B cell (primary cell): ENCODE measurements around the gene FOXN3. TPM values are rescaled to one million over a fixed set of nuclear protein-coding genes. Genes with fewer than 3 reads are reported as not detected.

Source experiments
- ATAC-seq: fragments of 200-7000 bp; cut with Tn5 transposase; one replicate; pipeline ENCODE4 v1.10.0; 2021; ENCODE audit warnings: low read depth, mild to moderate bottlenecking, moderate number of reproducible peaks, moderate library complexity
- CTCF ChIA-PET: fragments of 350-600 bp; sonication (Branson Sonifier 250); formaldehyde crosslinking; loops from one replicate; lab custom pipeline; 2021; ENCODE audit warnings: antibody characterized with exemption, inconsistent platforms; lab: Charles Lee
- POLR2A ChIA-PET: fragments of 350-600 bp; sonication (Branson Sonifier 250); formaldehyde crosslinking; loops from one replicate; lab custom pipeline; 2021; ENCODE audit warnings: antibody characterized with exemption; lab: Charles Lee
- DNase-seq: peaks from one replicate; pipeline ENCODE4 v3.0.0; 2013
- H2AFZ ChIP-seq: 2 replicates; pipeline ENCODE4 v1.6.1; 2012; ENCODE audit warnings: mild to moderate bottlenecking, low read depth, low read length; ENCODE audit not compliant: insufficient read depth, poor library complexity, severe bottlenecking
- H3K27ac ChIP-seq, 2 donors: 1 replicate in 1 of 2; 2 replicates in 1 of 2; pipeline ENCODE4 v1.5.1; 2012 to 2013; ENCODE audit warnings: low read length in 2 of 2, mild to moderate bottlenecking in 2 of 2, moderate library complexity in 1 of 2
- H3K27me3 ChIP-seq, 4 experiments: fragments of 200-600 bp in 1 of 4; sonication (generic) in 1 of 4; replicated peaks in 1 of 4; 1 replicate in 2 of 4; 2 replicates in 2 of 4; pipeline versions ENCODE4 v1.6.1 to v1.7.0; 2013 to 2016; ENCODE audit warnings: low read length in 3 of 4, mild to moderate bottlenecking in 2 of 4, mixed read lengths in 1 of 4, moderate library complexity in 1 of 4; ENCODE audit not compliant: insufficient read depth in 4 of 4, control insufficient read depth in 3 of 4; ENCODE audit errors: control extremely low read depth in 1 of 4
- H3K36me3 ChIP-seq, 2 experiments: replicated peaks in 1 of 2; 1 replicate in 1 of 2; 2 replicates in 1 of 2; pipeline versions ENCODE4 v1.6.1 to v1.7.1; 2013; ENCODE audit warnings: low read length in 1 of 2; ENCODE audit not compliant: insufficient read depth in 2 of 2, control insufficient read depth in 1 of 2; ENCODE audit errors: control extremely low read depth in 1 of 2, extremely low read depth in 1 of 2
- H3K4me1 ChIP-seq, 2 donors: fragments of 200-600 bp in 1 of 2; sonication (generic) in 1 of 2; 1 replicate in 1 of 2; 2 replicates in 1 of 2; pipeline versions ENCODE4 v1.5.1 to v1.6.1; 2013 to 2017; ENCODE audit warnings: low read length in 2 of 2; ENCODE audit not compliant: control insufficient read depth in 2 of 2, insufficient read depth in 2 of 2
- H3K4me2 ChIP-seq: replicated peaks from 2 replicates; pipeline ENCODE3; 2012; ENCODE audit warnings: mild to moderate bottlenecking, low read depth, low read length; ENCODE audit not compliant: poor library complexity, severe bottlenecking
- H3K4me3 ChIP-seq, 5 experiments: fragments of 200-600 bp in 1 of 5; sonication (generic) in 1 of 5; 1 replicate in 3 of 5; 2 replicates in 2 of 5; pipeline versions ENCODE4 v1.5.1 to v1.7.0; 2011 to 2016; ENCODE audit warnings: low read length in 4 of 5, mild to moderate bottlenecking in 4 of 5, low read depth in 2 of 5, control low read depth in 1 of 5, moderate library complexity in 1 of 5; ENCODE audit not compliant: insufficient read depth in 1 of 5; ENCODE audit errors: control extremely low read depth in 1 of 5, extremely low read depth in 1 of 5
- H3K79me2 ChIP-seq: fragments of 200-600 bp; sonication (generic); one replicate; pipeline ENCODE4 v1.6.0; 2016; ENCODE audit warnings: low read length; ENCODE audit not compliant: control insufficient read depth, insufficient read depth
- H3K9ac ChIP-seq: fragments of 200-600 bp; sonication (generic); 2 replicates; pipeline ENCODE4 v1.6.1; 2017; ENCODE audit warnings: mild to moderate bottlenecking, low read length, moderate library complexity
- H3K9me3 ChIP-seq, 3 donors: one replicate each; pipeline versions ENCODE4 v1.6.1 to v1.7.1; 2013; ENCODE audit warnings: low read length in 2 of 3; ENCODE audit not compliant: control insufficient read depth in 2 of 3, insufficient read depth in 1 of 3; ENCODE audit errors: control extremely low read depth in 1 of 3
- H4K20me1 ChIP-seq: 2 replicates; pipeline ENCODE4 v1.6.0; 2012; ENCODE audit warnings: mild to moderate bottlenecking, low read length; ENCODE audit not compliant: insufficient read depth, control insufficient read depth, poor library complexity, severe bottlenecking
- H3K27ac Mint-ChIP-seq: one replicate; pipeline ENCODE4 v1.8.0; 2021; ENCODE audit warnings: mixed read lengths
- H3K27me3 Mint-ChIP-seq: one replicate; pipeline ENCODE4 v1.8.0; 2021; ENCODE audit warnings: mixed read lengths
- H3K4me1 Mint-ChIP-seq: one replicate; pipeline ENCODE4 v1.8.0; 2021; ENCODE audit warnings: mixed read lengths
- H3K4me3 Mint-ChIP-seq: one replicate; pipeline ENCODE4 v1.8.0; 2021; ENCODE audit warnings: mixed read lengths
- H3K9me3 Mint-ChIP-seq: one replicate; pipeline ENCODE4 v1.8.0; 2022; ENCODE audit warnings: mixed read lengths; ENCODE audit not compliant: insufficient read depth
- CTCF ChIP-seq: fragments of 200-600 bp; IDR thresholded peaks from one replicate; pipeline ENCODE4 v1.8.0; 2022; ENCODE audit warnings: antibody characterized with exemption, mild to moderate bottlenecking
- EZH2 ChIP-seq: IDR thresholded peaks from 2 replicates; pipeline ENCODE4 v1.6.1; 2012; ENCODE audit warnings: borderline replicate concordance, low read depth, mild to moderate bottlenecking, moderate library complexity, low read length; ENCODE audit not compliant: insufficient read depth, poor library complexity, severe bottlenecking
- WGBS: methylation state at CpG from one replicate; pipeline ENCODE4 v1.1.5; 2013; ENCODE audit warnings: missing lambda C conversion rate; ENCODE audit not compliant: insufficient coverage; 5-methylcytosine and 5-hydroxymethylcytosine counted together
- intact Hi-C: fragments of 100-400 bp; cut with micrococcal nuclease; formaldehyde crosslinking; loops from one replicate; pipeline ENCODE4 v1.10.0; 2022
- polyA plus RNA-seq: library from polyadenylated mRNA; depleted of rRNA; stranded (reverse); fragments of >200 nt; gene quantifications from 2 replicates; pipeline ENCODE4 v1.2.3, GENCODE V29; 2012
- total RNA-seq, 2 donors: library from RNA; stranded (reverse); fragments of 120-200 nt in 1 of 2; gene quantifications; 1 replicate in 1 of 2; 2 replicates in 1 of 2; pipeline versions ENCODE4 v1.2.3 to v1.2.4, GENCODE V29; 2013 to 2022

The FOXN3 gene
- total and polyA plus RNA-seq, 2 donors (not counting 1 experiment from before 2014, with no cell fraction given): 80.6 to 98.2 TPM

DNA sequence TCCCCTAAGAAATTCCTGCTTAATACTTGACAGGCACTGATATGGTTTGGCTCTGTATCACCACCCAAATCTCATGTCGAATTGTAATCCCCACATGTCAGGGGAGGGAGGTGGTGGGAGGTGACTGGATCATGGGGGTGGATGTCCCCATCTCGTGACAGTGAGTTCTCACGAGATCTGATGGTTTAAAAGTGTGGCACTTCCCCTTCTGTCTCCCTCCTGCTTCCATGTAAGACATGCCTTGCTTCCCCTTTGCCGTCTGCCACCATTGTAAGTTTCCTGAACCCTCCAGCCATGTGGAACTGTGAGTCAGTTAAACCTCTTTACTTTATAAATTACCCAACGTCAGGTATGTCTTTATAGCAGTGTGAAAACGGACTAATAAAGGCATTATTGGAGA lies 198.0 kb downstream of the FOXN3 start:
- no peak for TF ChIP-seq EZH2
- no peak for TF ChIP-seq CTCF
- Mint-ChIP-seq H3K9me3 (no peaks in the 10 kb centered on the region), H3K27me3 (no peaks in the 10 kb centered on the region), H3K27ac (no peak overlapping the region), H3K4me1 (peaks cover 21% of the 10 kb centered on the region), H3K4me3 (no peak overlapping the region)
- no peak for ATAC-seq
- H3K27ac ChIP-seq: no peak overlapping the region
- peaks cover 64% of the 10 kb centered on the region for H3K79me2 ChIP-seq
- CTCF ChIA-PET: no interaction called here
- no peak overlapping the region for H2AFZ ChIP-seq
- POLR2A ChIA-PET: no interaction called here
- H3K9me3 ChIP-seq: no peaks in the 10 kb centered on the region
- peaks cover 20% of the 10 kb centered on the region for H4K20me1 ChIP-seq
- 100% methylated on average over 2 of the region's 6 CpGs for whole genome bisulfite sequencing
- peaks cover 3 to 9% of the 10 kb centered on the region in 2 donors for H3K4me1 ChIP-seq
- intact Hi-C loops: no loop called here
- peaks cover 0 to 24% of the 10 kb centered on the region in 2 experiments for H3K36me3 ChIP-seq
- H3K9ac ChIP-seq: no peak overlapping the region
- no peak for DNase-seq
- no peak overlapping the region for H3K4me2 ChIP-seq
- H3K4me3 ChIP-seq: no peak overlapping the region
- no peaks in the 10 kb centered on the region for H3K27me3 ChIP-seq

DNA sequence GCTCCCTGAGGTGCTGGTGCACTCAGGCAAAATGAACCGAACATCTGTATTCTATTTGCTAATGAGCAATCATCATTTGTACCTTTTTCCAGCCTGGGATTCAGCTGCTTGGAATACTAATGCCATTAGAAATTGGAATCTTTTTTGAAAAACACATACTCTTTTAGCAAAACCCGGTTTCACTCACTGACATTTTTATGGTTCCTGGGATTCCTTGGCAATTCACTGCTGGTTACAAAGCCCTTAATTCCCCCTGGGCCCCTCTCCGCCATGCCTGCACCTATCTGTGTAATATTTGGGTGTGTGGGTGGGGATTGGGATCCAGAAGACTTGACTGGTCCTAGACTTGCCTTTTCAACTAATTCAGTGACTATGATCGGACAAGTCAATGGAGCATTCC lies 199.1 kb downstream of the FOXN3 start:
- ATAC-seq: no peak
- no peaks in the 10 kb centered on the region for H3K9me3 ChIP-seq

More for the DNA sequence above, 199.1 kb downstream of the FOXN3 start:
- Histone ChIP-seq H3K36me3 (peaks cover 0 to 20% of the 10 kb centered on the region in 2 experiments), H3K79me2 (peaks cover 57% of the 10 kb centered on the region), H3K4me1 (peaks cover 3 to 9% of the 10 kb centered on the region in 2 donors), H3K27ac (no peak overlapping the region), H2AFZ (no peak overlapping the region), H3K4me3 (no peak overlapping the region), H4K20me1 (peaks cover 12% of the 10 kb centered on the region), H3K4me2 (no peak overlapping the region), H3K27me3 (no peaks in the 10 kb centered on the region), H3K9ac (no peak overlapping the region)
- intact Hi-C loops: no loop called here
- no peaks in the 10 kb centered on the region for H3K9me3 Mint-ChIP-seq
- no peak for DNase-seq
- TF ChIP-seq CTCF (no peak), EZH2 (no peak)
- 100% methylated on average over 2 of the region's 4 CpGs for WGBS
- ChIA-PET CTCF (interaction anchor here (1.2 kb wide), 1 partner anchor 40 kb away, joined by 5 read pairs; no protein-coding TSS in a partner anchor), POLR2A (no interaction called here)
- H3K4me1 Mint-ChIP-seq: peaks cover 21% of the 10 kb centered on the region
- H3K4me3 Mint-ChIP-seq: no peak overlapping the region
- no peaks in the 10 kb centered on the region for H3K27me3 Mint-ChIP-seq
- no peak overlapping the region for H3K27ac Mint-ChIP-seq
